Dendritic cell treated with granulocyte-macrophage colony-stimulating factor and Interleukin-4, amounts not matched to agents 40 ng/mL and 50 ng/mL, for 4 days (primary cell): ENCODE data around the gene TMEM209.
"Not testable (repeated sequence)": the region's sequence is repeated elsewhere in the genome, so short reads cannot be mapped to it uniquely, and the experiment has no call there.

Experiments used
- H3K27ac Mint-ChIP-seq: one replicate; pipeline ENCODE4 v1.8.0; 2022; ENCODE audit warnings: mild to moderate bottlenecking, mixed read lengths
- H3K27me3 Mint-ChIP-seq: one replicate; pipeline ENCODE4 v1.8.0; 2022; ENCODE audit warnings: mild to moderate bottlenecking, mixed read lengths
- H3K36me3 Mint-ChIP-seq: one replicate; pipeline ENCODE4 v1.8.0; 2022; ENCODE audit warnings: low read depth, mixed read lengths
- H3K4me1 Mint-ChIP-seq: one replicate; pipeline ENCODE4 v1.8.0; 2022; ENCODE audit warnings: low read depth, mixed read lengths
- H3K4me3 Mint-ChIP-seq: one replicate; pipeline ENCODE4 v1.8.0; 2022; ENCODE audit warnings: mild to moderate bottlenecking, moderate library complexity, mixed read lengths
- H3K9me3 Mint-ChIP-seq: one replicate; pipeline ENCODE4 v1.8.0; 2022; ENCODE audit warnings: mixed read lengths
- intact Hi-C: fragments of 100-400 bp; cut with micrococcal nuclease; formaldehyde crosslinking; loops from one replicate; pipeline ENCODE4 v1.15.0; 2022

The TMEM209 gene

DNA sequence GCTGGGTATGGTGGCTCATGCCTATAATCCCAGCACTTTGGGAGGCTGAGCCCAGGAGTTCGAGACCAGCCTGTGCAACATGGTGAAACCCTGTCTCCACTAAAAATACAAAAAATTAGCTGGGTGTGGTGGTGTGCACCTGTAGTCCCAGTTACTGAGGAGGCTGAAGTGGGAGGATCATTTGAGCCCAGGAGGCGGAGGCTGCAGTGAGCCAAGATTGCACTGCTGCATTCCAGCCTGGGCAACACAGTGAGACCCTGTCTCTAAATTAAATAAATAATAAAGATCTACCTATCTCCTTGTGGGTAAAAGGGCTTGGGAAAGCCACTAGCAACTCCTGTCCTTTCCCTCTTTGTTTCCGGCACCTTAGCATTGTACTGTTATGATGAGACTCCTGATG, 78.4 kb downstream of the TMEM209 start:
- H3K27me3 Mint-ChIP-seq, H3K4me1 Mint-ChIP-seq, H3K9me3 Mint-ChIP-seq, H3K4me3 Mint-ChIP-seq, intact Hi-C loops, H3K27ac Mint-ChIP-seq: not testable (repeated sequence)
- H3K36me3 Mint-ChIP-seq: peaks cover 91% of the 10 kb centered on the region

DNA sequence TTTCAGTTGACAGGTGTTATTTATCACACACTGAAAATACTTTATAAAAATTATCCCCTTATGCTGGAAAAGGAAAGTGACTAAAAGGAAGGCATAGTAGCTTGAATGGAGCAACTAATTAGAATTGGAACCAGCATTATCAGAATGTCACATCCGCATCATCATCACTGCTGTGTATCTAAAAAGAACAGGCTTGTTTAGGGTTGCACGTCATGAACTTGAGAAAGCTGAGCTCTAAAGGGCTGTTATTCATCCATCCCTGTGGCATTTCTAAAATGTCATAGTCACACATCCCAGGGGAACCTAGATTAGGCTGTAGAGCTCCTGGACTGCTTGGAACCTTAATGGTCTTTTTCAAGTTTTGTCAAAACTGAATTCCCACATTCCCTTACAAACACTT, 80.5 kb downstream of the TMEM209 start:
- Mint-ChIP-seq H3K27me3 (no peaks in the 10 kb centered on the region), H3K4me3 (no peak overlapping the region), H3K27ac (no peak overlapping the region), H3K9me3 (no peaks in the 10 kb centered on the region), H3K4me1 (no peaks in the 10 kb centered on the region), H3K36me3 (peaks cover 81% of the 10 kb centered on the region)
- intact Hi-C loops: no loop called here

GRCh38 chr7:130123501-130123900, 81.7 kb downstream of the TMEM209 start:
- Mint-ChIP-seq H3K27me3 (no peaks in the 10 kb centered on the region), H3K4me3 (no peak overlapping the region), H3K27ac (no peak overlapping the region), H3K36me3 (peaks cover 69% of the 10 kb centered on the region), H3K4me1 (no peaks in the 10 kb centered on the region), H3K9me3 (no peaks in the 10 kb centered on the region)
- intact Hi-C loops: no loop called here

DNA sequence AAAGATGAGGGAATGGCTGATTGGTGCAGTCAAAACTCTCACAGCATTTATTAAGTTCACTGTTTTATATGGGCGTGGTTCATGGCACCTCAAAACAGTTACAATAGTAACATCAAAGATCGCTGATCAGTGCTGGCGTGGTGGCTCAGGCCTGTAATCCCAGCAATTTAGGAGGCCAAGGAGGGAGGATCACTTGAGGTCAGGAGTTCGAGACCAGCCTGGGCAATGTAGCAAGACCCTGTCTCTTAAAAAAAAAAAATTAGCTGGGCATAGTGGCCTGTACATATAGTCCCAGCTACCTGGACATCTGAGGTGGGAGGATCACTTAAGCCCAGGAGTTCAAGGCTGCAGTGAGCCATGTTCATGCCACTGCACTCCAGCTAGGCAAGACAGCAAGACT, 86.4 kb downstream of the TMEM209 start:
- no peak overlapping the region for H3K4me3 Mint-ChIP-seq
- no peaks in the 10 kb centered on the region for H3K9me3 Mint-ChIP-seq
- intact Hi-C loops: no loop called here
- no peaks in the 10 kb centered on the region for H3K4me1 Mint-ChIP-seq
- H3K27me3 Mint-ChIP-seq: no peaks in the 10 kb centered on the region
- peaks cover 31% of the 10 kb centered on the region for H3K36me3 Mint-ChIP-seq
- no peak overlapping the region for H3K27ac Mint-ChIP-seq

DNA sequence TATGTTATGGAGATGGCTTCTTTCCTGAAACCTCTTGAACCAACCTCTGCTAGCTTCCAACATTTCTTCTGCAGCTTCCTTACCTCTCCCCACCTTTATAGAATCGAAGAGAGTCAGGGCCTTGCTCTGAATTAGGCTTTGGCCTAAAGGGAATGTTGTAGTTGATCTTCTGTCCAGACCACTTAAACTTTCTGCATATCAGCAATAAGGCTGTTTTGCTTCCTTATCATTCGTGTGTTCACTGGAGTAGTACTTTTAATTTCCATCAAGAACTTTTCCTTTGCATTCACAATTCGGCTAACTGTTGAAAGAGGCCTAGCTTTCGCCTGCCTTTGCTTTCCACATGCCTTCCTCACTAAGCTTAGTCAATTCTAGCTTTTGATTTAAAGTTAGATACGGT, 86.9 kb downstream of the TMEM209 start:
- Mint-ChIP-seq H3K27ac (no peak overlapping the region), H3K4me1 (no peaks in the 10 kb centered on the region), H3K9me3 (no peaks in the 10 kb centered on the region), H3K36me3 (peaks cover 26% of the 10 kb centered on the region), H3K4me3 (no peak overlapping the region), H3K27me3 (no peaks in the 10 kb centered on the region)
- intact Hi-C loops: no loop called here

DNA sequence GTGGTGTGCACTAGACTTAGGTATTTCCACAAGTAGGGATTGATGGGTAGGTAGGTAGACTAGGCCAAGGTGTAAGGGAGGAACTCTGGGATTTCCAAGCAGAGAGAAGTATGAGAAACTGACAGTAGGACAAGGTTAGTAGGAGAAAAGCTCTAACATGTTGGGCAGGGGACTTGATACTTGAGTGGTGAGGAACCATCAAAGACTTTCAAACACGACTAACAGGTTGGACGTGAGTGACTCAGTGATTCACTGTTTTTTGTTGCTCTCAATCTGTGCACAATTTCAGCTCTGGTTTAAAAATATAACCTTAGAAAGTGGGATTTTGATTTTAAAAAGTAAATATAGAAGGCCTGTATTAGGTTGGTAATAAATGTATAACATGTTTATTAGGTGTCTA, 90.4 kb downstream of the TMEM209 start:
- Mint-ChIP-seq H3K36me3 (no peaks in the 10 kb centered on the region), H3K27me3 (no peaks in the 10 kb centered on the region), H3K9me3 (no peaks in the 10 kb centered on the region), H3K4me3 (no peak overlapping the region), H3K4me1 (peaks cover 4% of the 10 kb centered on the region), H3K27ac (no peak overlapping the region)
- intact Hi-C loops: no loop called here
